Measurements from ENCODE around the gene TBCD.
A peak's percentile ranks its signal among the peaks of the same experiment; 100 is the strongest.
"Not testable (repeated sequence)": the region's sequence is repeated elsewhere in the genome, so short reads cannot be mapped to it uniquely, and the experiment has no call there.

Gene TBCD

DNA sequence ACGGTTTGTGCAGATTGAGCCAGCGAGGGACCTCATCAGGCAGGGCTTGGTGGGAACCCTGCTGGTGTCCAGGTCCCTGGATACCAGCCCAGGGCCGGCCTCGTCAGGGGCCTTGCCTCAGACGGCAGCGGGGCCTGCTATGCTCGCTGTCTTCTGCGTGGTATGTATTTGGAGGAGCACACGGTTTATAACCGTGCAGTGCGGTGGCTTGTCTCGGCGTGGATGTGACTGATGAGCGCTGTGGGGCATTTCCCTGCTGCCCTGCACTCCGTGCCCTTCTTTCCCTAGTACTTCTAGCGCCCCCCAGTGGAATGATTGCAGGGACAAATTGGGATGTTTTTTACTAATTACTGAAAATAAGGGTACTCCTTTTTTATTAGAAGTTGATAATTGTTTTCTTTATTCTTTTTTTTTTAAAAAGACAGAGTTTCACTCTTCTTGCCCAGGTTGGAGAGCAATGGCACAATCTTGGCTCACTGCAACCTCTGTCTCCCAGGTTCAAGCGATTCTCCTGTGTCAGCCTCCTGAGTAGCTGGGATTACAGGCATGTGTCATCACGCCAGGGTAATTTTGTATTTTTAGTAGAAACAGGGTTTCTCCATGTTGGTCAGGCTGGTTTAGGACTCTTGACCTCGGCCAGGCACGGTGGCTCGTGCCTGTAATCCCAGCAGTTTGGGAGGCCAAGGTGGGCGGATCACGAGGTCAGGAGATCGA, 15.3 kb downstream of the TBCD start:
- no peak for DNase-seq (ENCODE audit: low spot score)
- in situ Hi-C loops (cut with MboI; ENCODE audit: low pct_unique_long_range_greater_than_20kb, low sequenced_read_pairs, unreplicated experiment): loop anchor here (10.0 kb wide), 1 partner anchor 112 kb away; no protein-coding TSS in a partner anchor
- peak; percentile 62 for TF ChIP-seq CTCF (IDR thresholded peaks at IDR 0.05; ENCODE audit: extremely low read depth, insufficient read depth, missing control alignments)

DNA sequence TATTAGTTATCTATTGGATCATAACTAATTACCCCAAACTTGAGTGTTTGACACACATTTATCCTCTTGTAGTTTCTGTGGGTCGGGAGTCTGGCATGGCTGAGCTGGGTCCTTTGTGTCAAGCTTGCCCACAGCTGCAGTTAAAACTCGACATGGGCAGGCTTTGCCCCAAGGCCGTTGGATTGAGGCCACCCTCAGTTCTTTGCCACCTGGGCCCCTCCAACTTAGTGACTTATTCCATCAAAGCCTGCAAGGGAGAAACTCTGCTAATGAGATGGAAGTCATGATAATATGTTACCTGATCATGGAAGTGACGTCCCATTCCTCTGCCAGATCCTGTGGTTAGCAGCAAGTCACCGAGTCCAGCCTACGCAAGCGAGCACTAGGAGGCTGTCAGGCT, 17.2 kb downstream of the TBCD start:
- no peak for DNase-seq (ENCODE audit: low spot score)
- in situ Hi-C loops (cut with MboI; ENCODE audit: low pct_unique_long_range_greater_than_20kb, low sequenced_read_pairs, unreplicated experiment): loop anchor here (10.0 kb wide), 1 partner anchor 114 kb away; no protein-coding TSS in a partner anchor
- TF ChIP-seq CTCF (IDR thresholded peaks at IDR 0.05; ENCODE audit: extremely low read depth, insufficient read depth, missing control alignments): no peak

DNA sequence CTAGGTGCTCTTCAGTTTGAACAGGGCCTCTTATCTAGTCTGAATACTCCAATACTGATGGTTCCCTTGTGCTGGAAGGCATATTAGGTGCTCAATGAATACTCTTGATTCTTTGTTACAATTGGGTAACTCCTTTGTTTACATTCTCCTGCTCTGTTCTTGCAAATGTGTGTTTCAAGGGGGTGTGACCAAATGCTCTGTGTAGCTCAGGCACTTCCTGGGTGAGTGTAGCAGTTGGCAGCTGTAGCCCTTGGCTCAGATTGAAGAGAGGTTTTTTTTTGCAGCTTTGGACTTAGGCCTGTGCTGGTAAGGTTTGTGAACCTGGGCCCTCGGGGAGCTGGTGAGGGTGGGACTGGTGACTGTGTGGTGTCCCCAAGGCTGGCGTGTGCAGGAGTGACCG, 20.2 kb downstream of the TBCD start:
- in situ Hi-C loops (cut with MboI; ENCODE audit: low pct_unique_long_range_greater_than_20kb, low sequenced_read_pairs, unreplicated experiment): no loop called here

DNA sequence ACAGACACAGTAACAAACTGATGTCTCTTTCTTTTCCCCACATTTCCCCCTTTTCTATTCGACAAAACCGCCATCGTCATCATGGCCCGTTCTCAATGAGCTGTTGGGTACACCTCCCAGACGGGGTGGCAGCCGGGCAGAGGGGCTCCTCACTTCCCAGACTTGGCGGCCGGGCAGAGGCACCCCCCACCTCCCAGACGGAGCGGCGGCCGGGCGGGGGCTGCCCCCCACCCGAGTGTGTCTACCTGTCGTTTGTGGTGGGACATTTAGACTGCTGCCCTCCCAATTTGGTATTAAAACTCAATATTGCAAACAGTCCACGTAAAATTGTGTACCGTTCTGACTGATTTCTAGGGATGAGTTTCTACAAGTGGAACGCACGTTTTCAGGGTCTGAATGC, 22.6 kb downstream of the TBCD start:
- in situ Hi-C loops (cut with MboI; ENCODE audit: low pct_unique_long_range_greater_than_20kb, low sequenced_read_pairs, unreplicated experiment); DNase-seq (ENCODE audit: low spot score): not testable (repeated sequence)

More for the DNA sequence above, 20.2 kb downstream of the TBCD start:
- TF ChIP-seq CTCF (IDR thresholded peaks at IDR 0.05; ENCODE audit: extremely low read depth, insufficient read depth, missing control alignments): no peak
- no peak for DNase-seq (ENCODE audit: low spot score)

- peak; percentile 85 for DNase-seq (ENCODE audit: low spot score)
- in situ Hi-C loops (cut with MboI; ENCODE audit: low pct_unique_long_range_greater_than_20kb, low sequenced_read_pairs, unreplicated experiment): no loop called here
- peak; percentile 90 for TF ChIP-seq CTCF (IDR thresholded peaks at IDR 0.05; ENCODE audit: extremely low read depth, insufficient read depth, missing control alignments)
Observed at GRCh38 chr17:82775001-82775823, 23.3 kb downstream of the TBCD start.

DNA sequence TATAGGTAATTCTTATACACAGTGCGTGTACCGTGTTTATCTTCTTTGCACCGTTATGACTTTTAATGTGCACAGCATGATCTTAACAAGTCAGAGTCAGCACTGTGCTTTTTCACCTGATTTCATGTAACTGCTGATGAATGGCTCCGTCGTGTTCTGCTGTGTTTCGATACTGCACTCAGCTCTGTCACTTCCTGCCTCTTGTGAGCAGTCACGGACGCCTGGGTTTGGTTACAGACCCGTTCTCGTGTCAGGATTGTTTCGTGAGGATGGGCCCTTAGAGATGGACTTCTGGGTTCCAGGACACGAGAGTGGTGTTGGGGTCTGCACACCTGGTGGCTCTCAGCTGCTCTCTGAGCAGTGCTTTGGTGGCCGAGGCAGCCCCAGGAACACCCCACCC, 24.6 kb downstream of the TBCD start:
- no peak for DNase-seq (ENCODE audit: low spot score)
- no peak for TF ChIP-seq CTCF (IDR thresholded peaks at IDR 0.05; ENCODE audit: extremely low read depth, insufficient read depth, missing control alignments)
- in situ Hi-C loops (cut with MboI; ENCODE audit: low pct_unique_long_range_greater_than_20kb, low sequenced_read_pairs, unreplicated experiment): no loop called here

- DNase-seq (ENCODE audit: low spot score); in situ Hi-C loops (cut with MboI; ENCODE audit: low pct_unique_long_range_greater_than_20kb, low sequenced_read_pairs, unreplicated experiment): not testable (repeated sequence)
Observed at GRCh38 chr17:82777778-82778375, 26.0 kb downstream of the TBCD start.

Data from GM13977 (cell line).